Common myeloid progenitor, CD34-positive (primary cell): ENCODE measurements around the gene TBL1XR1. TPM values are rescaled to one million over a fixed set of nuclear protein-coding genes. Genes with fewer than 3 reads are reported as not detected.

Source experiments
- CTCF ChIA-PET: fragments of 350-600 bp; sonication (Branson Sonifier 250); formaldehyde crosslinking; loops from one replicate; lab custom pipeline; 2021; ENCODE audit warnings: antibody characterized with exemption; lab: Charles Lee
- POLR2A ChIA-PET: fragments of 350-600 bp; sonication (Branson Sonifier 250); formaldehyde crosslinking; loops from one replicate; lab custom pipeline; 2021; ENCODE audit warnings: antibody characterized with exemption; lab: Charles Lee
- DNase-seq, 3 donors: peaks; one replicate each; pipeline versions ENCODE4 v3.0.0 to v3.0.0-alpha.2; 2013
- H3K27ac ChIP-seq, 2 experiments: 1 replicate in 1 of 2; 2 replicates in 1 of 2; pipeline ENCODE4 v1.7.0; 2013; ENCODE audit warnings: inconsistent platforms in 2 of 2, low read length in 2 of 2, mild to moderate bottlenecking in 2 of 2, low read depth in 1 of 2, moderate library complexity in 1 of 2; ENCODE audit not compliant: severe bottlenecking in 2 of 2, insufficient read depth in 1 of 2, poor library complexity in 1 of 2
- H3K27me3 ChIP-seq, 5 experiments: replicated peaks in 2 of 5; 1 replicate in 3 of 5; 2 replicates in 2 of 5; pipeline versions ENCODE4 v1.6.1 to v1.7.0; 2013; ENCODE audit warnings: low read length in 4 of 5, mild to moderate bottlenecking in 2 of 5, moderate library complexity in 2 of 5, inconsistent platforms in 1 of 5; ENCODE audit not compliant: insufficient read depth in 5 of 5, control insufficient read depth in 4 of 5
- H3K36me3 ChIP-seq, 4 experiments: 1 replicate in 2 of 4; 2 replicates in 2 of 4; pipeline versions ENCODE4 v1.6.1 to v1.7.0; 2013; ENCODE audit warnings: low read length in 3 of 4, control low read depth in 1 of 4, mild to moderate bottlenecking in 1 of 4; ENCODE audit not compliant: control insufficient read depth in 4 of 4, insufficient read depth in 4 of 4
- H3K4me1 ChIP-seq, 4 experiments: 1 replicate in 3 of 4; 2 replicates in 1 of 4; pipeline versions ENCODE4 v1.6.1 to v1.7.1; 2013; ENCODE audit warnings: low read length in 3 of 4, mild to moderate bottlenecking in 3 of 4, control low read depth in 1 of 4, inconsistent platforms in 1 of 4, moderate library complexity in 1 of 4; ENCODE audit not compliant: control insufficient read depth in 4 of 4, insufficient read depth in 4 of 4; ENCODE audit errors: control extremely low read depth in 1 of 4
- H3K4me3 ChIP-seq, 7 experiments: 1 replicate in 4 of 7; 2 replicates in 3 of 7; pipeline versions ENCODE4 v1.5.1 to v1.7.0; 2013; ENCODE audit warnings: mild to moderate bottlenecking in 7 of 7, low read length in 6 of 7, moderate library complexity in 6 of 7, inconsistent platforms in 2 of 7, low read depth in 2 of 7, control low read depth in 1 of 7; ENCODE audit not compliant: insufficient read depth in 4 of 7, control insufficient read depth in 1 of 7; ENCODE audit errors: extremely low read depth in 1 of 7
- H3K9me3 ChIP-seq, 5 experiments: 1 replicate in 4 of 5; 2 replicates in 1 of 5; pipeline versions ENCODE4 v1.6.1 to v1.7.1; 2013; ENCODE audit warnings: low read length in 4 of 5, mild to moderate bottlenecking in 2 of 5, inconsistent platforms in 1 of 5, low read depth in 1 of 5, moderate library complexity in 1 of 5; ENCODE audit not compliant: control insufficient read depth in 4 of 5, insufficient read depth in 2 of 5; ENCODE audit errors: control extremely low read depth in 1 of 5
- WGBS: methylation state at CpG from one replicate; pipeline ENCODE4 v1.1.5; 2013; ENCODE audit not compliant: insufficient coverage; 5-methylcytosine and 5-hydroxymethylcytosine counted together
- polyA plus RNA-seq: library from polyadenylated mRNA; unstranded; fragments of 120-200 nt; gene quantifications from one replicate; pipeline ENCODE4 v1.2.1, GENCODE V29; 2013

Gene TBL1XR1
- 69.5 TPM for polyA plus RNA-seq

- CTCF ChIA-PET, result interaction anchor here (1.0 to 4.8 kb wide), 3 partner anchors 143 to 162 kb away, joined by 4 to 31 read pairs (median 6); no protein-coding TSS in a partner anchor
- Histone ChIP-seq H3K9me3 (no peaks in the 10 kb centered on the region), H3K4me1 (peaks cover 24 to 40% (median 34%) of the 10 kb centered on the region in 4 experiments), H3K27ac (peak within 1 kb of the TSS; percentile 93 to 95), H3K36me3 (peaks cover 0 to 4% (median 0%) of the 10 kb centered on the region in 4 experiments), H3K4me3 (peak within 1 kb of the TSS; percentile 66 to 97 (median 93)), H3K27me3 (no peaks in the 10 kb centered on the region)
- POLR2A ChIA-PET, result interaction anchor here (0.9 to 3.9 kb wide), 6 partner anchors 20 to 736 kb away, joined by 3 to 26 read pairs (median 4); no protein-coding TSS in a partner anchor
- 0% methylated on average over 47 of the region's 93 CpGs for WGBS
- peak; percentile 92 to 97 (median 97) for DNase-seq
Observed at GRCh38 chr3:177197041-177197726, at the start of gene TBL1XR1. Gene TBL1XR1, minus strand, starts transcription at chr3:177197482. Its CDS starts 132,505 bp downstream, at chr3:177064977.

GRCh38 chr3:177245250-177245649 is 48.0 kb upstream of the TBL1XR1 start:
- Histone ChIP-seq H3K4me1 (peaks cover 0 to 4% (median 2%) of the 10 kb centered on the region in 4 experiments), H3K9me3 (no peaks in the 10 kb centered on the region), H3K27me3 (no peaks in the 10 kb centered on the region), H3K36me3 (no peaks in the 10 kb centered on the region), H3K27ac (no peak overlapping the region), H3K4me3 (no peak overlapping the region)
- WGBS, result 100% methylated on average over 2 of the region's 6 CpGs
- CTCF ChIA-PET, result interaction anchor here (1.4 kb wide), 1 partner anchor 1140 kb away, joined by 3 read pairs; no protein-coding TSS in a partner anchor
- POLR2A ChIA-PET, result no interaction called here
- DNase-seq, result no peak

- ChIA-PET CTCF (interaction anchor here (1.4 kb wide), 1 partner anchor 1141 kb away, joined by 3 read pairs; no protein-coding TSS in a partner anchor), POLR2A (no interaction called here)
- Histone ChIP-seq H3K27me3 (no peaks in the 10 kb centered on the region), H3K4me1 (peaks cover 0 to 4% (median 2%) of the 10 kb centered on the region in 4 experiments), H3K4me3 (no peak overlapping the region), H3K27ac (no peak overlapping the region), H3K9me3 (no peaks in the 10 kb centered on the region), H3K36me3 (no peaks in the 10 kb centered on the region)
- 82% methylated on average over 2 of the region's 3 CpGs for WGBS
- no peak for DNase-seq
Observed at GRCh38 chr3:177244606-177245005, 47.3 kb upstream of the TBL1XR1 start.

GRCh38 chr3:177238686-177239216 is 41.5 kb upstream of the TBL1XR1 start:
- Histone ChIP-seq H3K27ac (no peak overlapping the region), H3K9me3 (no peaks in the 10 kb centered on the region), H3K36me3 (no peaks in the 10 kb centered on the region), H3K4me1 (no peaks in the 10 kb centered on the region), H3K27me3 (no peaks in the 10 kb centered on the region), H3K4me3 (no peak overlapping the region)
- no peak for DNase-seq
- CTCF ChIA-PET, result interaction anchor here (1.1 kb wide), 1 partner anchor 8 kb away, joined by 3 read pairs; no protein-coding TSS in a partner anchor
- no CpG with 5 or more reads among the region's 2 CpGs for WGBS
- POLR2A ChIA-PET, result no interaction called here

GRCh38 chr3:177237206-177237605 is 39.9 kb upstream of the TBL1XR1 start:
- H3K4me3 ChIP-seq, result no peak overlapping the region
- POLR2A ChIA-PET, result no interaction called here
- WGBS, result no CpG with 5 or more reads among the region's 4 CpGs
- no peaks in the 10 kb centered on the region for H3K27me3 ChIP-seq
- no peaks in the 10 kb centered on the region for H3K36me3 ChIP-seq
- no peaks in the 10 kb centered on the region for H3K4me1 ChIP-seq
- H3K9me3 ChIP-seq, result no peaks in the 10 kb centered on the region
- H3K27ac ChIP-seq, result no peak overlapping the region
- CTCF ChIA-PET, result no interaction called here
- no peak for DNase-seq

- no peak for DNase-seq
- Histone ChIP-seq H3K4me3 (no peak overlapping the region), H3K27me3 (no peaks in the 10 kb centered on the region), H3K4me1 (no peaks in the 10 kb centered on the region), H3K27ac (no peak overlapping the region), H3K36me3 (no peaks in the 10 kb centered on the region), H3K9me3 (no peaks in the 10 kb centered on the region)
- WGBS, result 100% methylated on average over 1 of the region's 2 CpGs
- ChIA-PET CTCF (no interaction called here), POLR2A (no interaction called here)
Observed at GRCh38 chr3:177236704-177237103, 39.4 kb upstream of the TBL1XR1 start.

- Histone ChIP-seq H3K4me1 (peaks cover 0 to 3% (median 0%) of the 10 kb centered on the region in 4 experiments), H3K27ac (no peak overlapping the region), H3K9me3 (no peaks in the 10 kb centered on the region), H3K36me3 (no peaks in the 10 kb centered on the region), H3K27me3 (no peaks in the 10 kb centered on the region), H3K4me3 (no peak overlapping the region)
- WGBS, result no CpG with 5 or more reads among the region's 2 CpGs
- no peak for DNase-seq
- ChIA-PET CTCF (no interaction called here), POLR2A (no interaction called here)
Observed at GRCh38 chr3:177234121-177234520, 36.8 kb upstream of the TBL1XR1 start.
